Caco-2 (cell line): ENCODE measurements around the gene S100A5. TPM values are rescaled to one million over a fixed set of nuclear protein-coding genes. Genes with fewer than 3 reads are reported as not detected.

ENCODE experiments used
- BruUV-seq: library from RNA; stranded (reverse); fragments of 400-500 nt; replicated peaks from 2 replicates; lab custom pipeline; 2021; lab: Mats Ljungman, UMichigan
- CTCF ChIA-PET: fragments of 300-600 bp; sonication (Branson Sonifier 250); formaldehyde crosslinking; loops from one replicate; lab custom pipeline; 2022; ENCODE audit warnings: antibody characterized with exemption; lab: Charles Lee
- POLR2A ChIA-PET: fragments of 300-600 bp; sonication (Branson Sonifier 250); formaldehyde crosslinking; loops from one replicate; lab custom pipeline; 2022; ENCODE audit warnings: antibody characterized with exemption; lab: Charles Lee
- DNase-seq, 2 experiments: peaks; one replicate each; pipeline versions ENCODE4 v3.0.0 to v3.0.0-alpha.2; 2020 to 2022
- H3K27me3 ChIP-seq: replicated peaks from 2 replicates; pipeline ENCODE4 v1.6.0; 2011; ENCODE audit warnings: low read length; ENCODE audit not compliant: control insufficient read depth, insufficient read depth
- H3K36me3 ChIP-seq: 2 replicates; pipeline ENCODE4 v1.5.1; 2011; ENCODE audit warnings: low read length; ENCODE audit not compliant: control insufficient read depth, insufficient read depth
- H3K4me1 ChIP-seq: fragments of 250-450 bp; sonication (Bioruptor Pico); 2 replicates; pipeline ENCODE4 v1.5.1; 2020; ENCODE audit warnings: mild to moderate bottlenecking
- H3K4me3 ChIP-seq: 2 replicates; pipeline ENCODE4 v1.5.1; 2011; ENCODE audit warnings: low read depth, mild to moderate bottlenecking, control low read depth, low read length
- H3K9me3 ChIP-seq: fragments of 250-450 bp; sonication (Bioruptor Pico); 2 replicates; pipeline ENCODE4 v1.5.1; 2020; ENCODE audit warnings: mild to moderate bottlenecking, moderate library complexity
- H3K27ac Mint-ChIP-seq: one replicate; pipeline ENCODE4 v1.8.0; 2022; ENCODE audit warnings: mixed read lengths; ENCODE audit not compliant: unreplicated experiment
- H3K27me3 Mint-ChIP-seq: one replicate; pipeline ENCODE4 v1.8.0; 2022; ENCODE audit warnings: mixed read lengths; ENCODE audit not compliant: insufficient read depth, unreplicated experiment
- H3K36me3 Mint-ChIP-seq: one replicate; pipeline ENCODE4 v1.8.0; 2022; ENCODE audit warnings: mild to moderate bottlenecking, mixed read lengths; ENCODE audit not compliant: insufficient read depth, unreplicated experiment
- H3K4me1 Mint-ChIP-seq: one replicate; pipeline ENCODE4 v1.8.0; 2022; ENCODE audit warnings: low read depth, mixed read lengths; ENCODE audit not compliant: unreplicated experiment
- H3K4me3 Mint-ChIP-seq: one replicate; pipeline ENCODE4 v1.8.0; 2022; ENCODE audit warnings: mild to moderate bottlenecking, moderate library complexity, mixed read lengths; ENCODE audit not compliant: unreplicated experiment
- H3K9me3 Mint-ChIP-seq: one replicate; pipeline ENCODE4 v1.8.0; 2022; ENCODE audit warnings: mixed read lengths; ENCODE audit not compliant: unreplicated experiment
- intact Hi-C: fragments of 100-400 bp; cut with micrococcal nuclease; formaldehyde crosslinking; loops from one replicate; pipeline ENCODE4 v1.10.0; 2022; ENCODE audit not compliant: unreplicated experiment
- total RNA-seq: library from RNA; stranded (reverse); gene quantifications from 2 replicates; pipeline ENCODE4 v1.2.3, GENCODE V29; 2022
- TF ChIP-seq, protein P1 (sequence below), 2 experiments: fragments of 200-600 bp in 1 of 2; IDR thresholded peaks; 1 replicate in 1 of 2; 2 replicates in 1 of 2; pipeline versions ENCODE4 v1.5.1 to v1.8.0; 2011 to 2022; ENCODE audit warnings: antibody characterized with exemption in 1 of 2, control low read depth in 1 of 2, inconsistent platforms in 1 of 2, low read depth in 1 of 2, low read length in 1 of 2, mild to moderate bottlenecking in 1 of 2, moderate library complexity in 1 of 2; ENCODE audit not compliant: insufficient read depth in 1 of 2, severe bottlenecking in 1 of 2, unreplicated experiment in 1 of 2

S100A5 gene
- total RNA-seq, 1 experiment from 2014 or later, result not detected

DNA sequence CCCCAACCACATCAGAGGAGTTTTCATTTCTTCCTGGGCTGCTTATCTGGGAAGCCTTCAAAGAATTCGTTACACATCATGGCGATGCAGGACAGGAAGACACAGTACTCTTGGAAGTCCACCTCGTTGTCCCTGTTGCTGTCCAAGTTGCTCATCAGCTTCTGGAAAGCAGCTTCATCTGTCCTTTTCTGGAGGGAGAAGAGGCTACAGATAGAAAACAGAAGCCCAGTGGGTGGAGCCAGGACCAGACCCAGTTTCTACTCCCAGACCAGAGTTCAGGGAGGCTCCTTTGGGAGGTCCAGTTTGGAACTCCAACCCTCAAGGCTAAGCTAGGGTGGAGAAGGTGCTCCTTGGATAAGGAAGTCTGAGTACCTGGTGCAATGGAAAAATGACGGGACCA is 3.0 kb upstream of the S100A5 start:
- no peaks in the 10 kb centered on the region for H3K27me3 Mint-ChIP-seq
- H3K27ac Mint-ChIP-seq, result peak overlapping the region; percentile 95
- no peak for DNase-seq
- peaks cover 42% of the 10 kb centered on the region for H3K4me1 Mint-ChIP-seq
- Histone ChIP-seq H3K36me3 (no peaks in the 10 kb centered on the region), H3K4me1 (peaks cover 42% of the 10 kb centered on the region), H3K27me3 (no peaks in the 10 kb centered on the region), H3K9me3 (no peaks in the 10 kb centered on the region), H3K4me3 (no peak overlapping the region)
- ChIA-PET CTCF (interaction anchor here (3.3 kb wide), 1 partner anchor 11 kb away, joined by 16 read pairs; no protein-coding TSS in a partner anchor), POLR2A (interaction anchor here (1.2 kb wide), 1 partner anchor 72 kb away, joined by 5 read pairs; the partner anchor contains the start of gene S100A14)
- H3K36me3 Mint-ChIP-seq, result peaks cover 11% of the 10 kb centered on the region
- H3K4me3 Mint-ChIP-seq, result no peak overlapping the region
- TF ChIP-seq, protein P1, sequence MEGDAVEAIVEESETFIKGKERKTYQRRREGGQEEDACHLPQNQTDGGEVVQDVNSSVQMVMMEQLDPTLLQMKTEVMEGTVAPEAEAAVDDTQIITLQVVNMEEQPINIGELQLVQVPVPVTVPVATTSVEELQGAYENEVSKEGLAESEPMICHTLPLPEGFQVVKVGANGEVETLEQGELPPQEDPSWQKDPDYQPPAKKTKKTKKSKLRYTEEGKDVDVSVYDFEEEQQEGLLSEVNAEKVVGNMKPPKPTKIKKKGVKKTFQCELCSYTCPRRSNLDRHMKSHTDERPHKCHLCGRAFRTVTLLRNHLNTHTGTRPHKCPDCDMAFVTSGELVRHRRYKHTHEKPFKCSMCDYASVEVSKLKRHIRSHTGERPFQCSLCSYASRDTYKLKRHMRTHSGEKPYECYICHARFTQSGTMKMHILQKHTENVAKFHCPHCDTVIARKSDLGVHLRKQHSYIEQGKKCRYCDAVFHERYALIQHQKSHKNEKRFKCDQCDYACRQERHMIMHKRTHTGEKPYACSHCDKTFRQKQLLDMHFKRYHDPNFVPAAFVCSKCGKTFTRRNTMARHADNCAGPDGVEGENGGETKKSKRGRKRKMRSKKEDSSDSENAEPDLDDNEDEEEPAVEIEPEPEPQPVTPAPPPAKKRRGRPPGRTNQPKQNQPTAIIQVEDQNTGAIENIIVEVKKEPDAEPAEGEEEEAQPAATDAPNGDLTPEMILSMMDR (IDR thresholded peaks at IDR 0.05; ENCODE audit: insufficient read depth in 1 of 2, low read depth in 1 of 2, low read length in 1 of 2, severe bottlenecking in 1 of 2, unreplicated experiment in 1 of 2), result no peak
- H3K9me3 Mint-ChIP-seq, result no peaks in the 10 kb centered on the region
- BruUV-seq, result no TSS peak
- intact Hi-C loops, result no loop called here

DNA sequence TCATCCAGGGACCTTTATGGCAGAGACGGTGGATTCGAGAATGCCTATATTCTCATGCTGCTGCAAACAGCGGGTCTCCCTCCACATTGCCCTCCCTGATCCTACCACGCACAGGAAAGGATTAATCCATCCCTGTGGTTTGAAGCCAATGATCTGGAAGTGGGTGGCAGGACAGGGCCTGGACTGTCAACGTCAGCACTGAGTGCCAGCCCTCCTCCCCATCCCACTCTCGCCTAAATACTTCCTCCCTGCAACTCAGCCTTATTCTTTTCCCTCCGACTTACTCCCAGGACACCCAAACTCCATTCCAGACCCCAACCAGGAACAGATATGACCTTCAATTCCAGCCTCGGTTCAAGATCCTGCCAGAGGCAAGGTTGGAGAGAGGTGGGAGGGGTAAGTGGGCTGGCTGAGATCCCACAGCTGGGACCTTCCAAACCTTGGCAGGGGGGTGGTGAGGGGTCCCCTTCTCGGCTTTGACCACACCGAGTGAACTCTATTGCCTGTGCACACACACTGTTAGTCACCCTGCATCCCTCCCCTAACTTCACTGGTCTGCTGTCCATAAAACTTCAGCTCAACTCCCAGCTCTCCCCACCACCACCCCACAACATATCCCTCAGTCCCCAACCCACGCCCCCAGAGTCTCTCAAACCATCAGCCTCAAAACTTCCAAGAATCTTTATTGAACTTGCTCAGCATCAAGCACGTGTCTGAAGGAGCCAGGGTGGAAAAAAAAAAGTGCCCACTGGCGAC is 2.4 kb upstream of the S100A5 start:
- Mint-ChIP-seq H3K27ac (peak overlapping the region; percentile 95), H3K27me3 (no peaks in the 10 kb centered on the region), H3K9me3 (no peaks in the 10 kb centered on the region), H3K4me1 (peaks cover 36% of the 10 kb centered on the region), H3K4me3 (no peak overlapping the region), H3K36me3 (peaks cover 11% of the 10 kb centered on the region)
- Histone ChIP-seq H3K36me3 (no peaks in the 10 kb centered on the region), H3K9me3 (no peaks in the 10 kb centered on the region), H3K4me3 (no peak overlapping the region), H3K4me1 (peaks cover 36% of the 10 kb centered on the region), H3K27me3 (no peaks in the 10 kb centered on the region)
- POLR2A ChIA-PET, result no interaction called here
- intact Hi-C loops, result no loop called here
- no TSS peak for BruUV-seq
- DNase-seq, result no peak
- CTCF ChIA-PET, result no interaction called here
- TF ChIP-seq, protein P1 (IDR thresholded peaks at IDR 0.05; ENCODE audit: insufficient read depth in 1 of 2, low read depth in 1 of 2, low read length in 1 of 2, severe bottlenecking in 1 of 2, unreplicated experiment in 1 of 2), result no peak

DNA sequence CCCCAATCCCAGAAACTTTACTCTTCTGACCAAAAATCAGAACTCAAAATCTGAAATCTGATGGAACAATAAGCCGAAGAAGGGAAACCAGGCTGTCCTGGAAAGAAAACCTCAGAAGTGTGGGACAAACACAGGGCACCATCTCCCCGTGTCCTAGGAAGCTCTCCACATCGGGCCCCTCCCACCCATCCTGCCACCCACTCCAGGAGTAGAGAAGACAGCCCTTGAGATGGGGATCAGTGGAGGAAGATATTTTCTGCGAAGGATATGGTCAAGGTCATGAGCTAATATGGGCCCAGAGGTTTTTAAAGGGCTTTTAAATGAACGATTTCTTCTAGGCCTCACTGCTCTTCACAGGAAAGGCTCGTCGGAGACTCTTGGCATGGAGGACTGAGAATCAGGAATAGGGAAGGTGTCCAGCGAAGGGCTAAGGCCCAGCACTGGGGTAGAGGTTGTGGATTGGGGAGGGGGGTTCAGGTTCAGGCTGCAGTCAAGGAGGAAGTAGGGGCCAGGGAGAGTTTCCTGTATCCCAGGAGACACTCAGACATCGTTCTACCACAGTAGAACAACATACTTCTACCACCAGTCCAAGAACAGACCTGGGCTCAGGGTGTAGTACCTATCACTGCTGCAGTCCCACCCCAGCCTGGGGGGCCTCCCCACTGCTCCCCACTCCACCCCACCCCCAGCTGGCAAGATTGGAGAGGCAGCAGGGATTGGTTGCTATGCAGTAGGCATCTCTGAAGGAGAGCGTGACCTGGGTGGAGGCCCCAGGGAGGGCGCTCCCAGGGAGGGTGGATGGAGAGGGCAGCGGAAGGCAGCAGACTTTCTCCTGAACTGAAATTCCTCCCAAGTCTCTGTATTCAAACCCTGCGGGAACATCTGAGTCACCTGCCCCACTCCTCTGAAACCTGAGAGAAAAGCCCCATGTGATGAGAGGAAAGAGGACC is 1.2 kb upstream of the S100A5 start:
- POLR2A ChIA-PET, result no interaction called here
- Histone ChIP-seq H3K4me3 (no peak overlapping the region), H3K36me3 (no peaks in the 10 kb centered on the region), H3K4me1 (peaks cover 29% of the 10 kb centered on the region), H3K9me3 (no peaks in the 10 kb centered on the region), H3K27me3 (no peaks in the 10 kb centered on the region)
- intact Hi-C loops, result no loop called here
- H3K27ac Mint-ChIP-seq, result peak overlapping the region; percentile 59
- CTCF ChIA-PET, result no interaction called here
- TF ChIP-seq, protein P1 (IDR thresholded peaks at IDR 0.05; ENCODE audit: insufficient read depth in 1 of 2, low read depth in 1 of 2, low read length in 1 of 2, severe bottlenecking in 1 of 2, unreplicated experiment in 1 of 2), result no peak
- peaks cover 36% of the 10 kb centered on the region for H3K4me1 Mint-ChIP-seq
- DNase-seq, result no peak
- H3K4me3 Mint-ChIP-seq, result no peak overlapping the region
- BruUV-seq, result no TSS peak
- H3K36me3 Mint-ChIP-seq, result peaks cover 11% of the 10 kb centered on the region
- H3K9me3 Mint-ChIP-seq, result no peaks in the 10 kb centered on the region
- no peaks in the 10 kb centered on the region for H3K27me3 Mint-ChIP-seq
